Testis (tissue), 3 donors: ENCODE results near the gene TRAPPC11. TPM values are rescaled to one million over a fixed set of nuclear protein-coding genes. Genes with fewer than 3 reads are reported as not detected.
"Not testable (repeated sequence)": the region's sequence is repeated elsewhere in the genome, so short reads cannot be mapped to it uniquely, and the experiment has no call there.

Experiments used
- DNase-seq: peaks from one replicate; pipeline ENCODE4 v3.0.0-alpha.2; 2019
- H3K27ac ChIP-seq, 2 donors: fragments of 200-600 bp; sonication (generic); one replicate each; pipeline ENCODE4 v1.5.1; 2019
- H3K27me3 ChIP-seq: fragments of 200-600 bp; sonication (generic); one replicate; pipeline ENCODE4 v1.5.1; 2019
- H3K36me3 ChIP-seq: fragments of 200-600 bp; sonication (generic); one replicate; pipeline ENCODE4 v1.5.1; 2017; ENCODE audit warnings: low read depth; ENCODE audit errors: missing control alignments
- H3K4me1 ChIP-seq: fragments of 200-600 bp; sonication (generic); one replicate; pipeline ENCODE4 v1.5.1; 2019
- H3K4me3 ChIP-seq, 2 donors: fragments of 200-600 bp; sonication (generic); one replicate each; pipeline ENCODE4 v1.5.1; 2017 to 2019
- H3K9me3 ChIP-seq: fragments of 200-600 bp; sonication (generic); one replicate; pipeline ENCODE4 v1.5.1; 2017
- POLR2A ChIP-seq: fragments of 450-650 bp; IDR thresholded peaks from one replicate; pipeline ENCODE4 v1.6.1; 2017; ENCODE audit warnings: antibody characterized with exemption, mild to moderate bottlenecking, moderate library complexity
- WGBS, 2 donors: methylation state at CpG; one replicate each; pipeline ENCODE4 v1.1.5; 2018; 5-methylcytosine and 5-hydroxymethylcytosine counted together
- intact Hi-C: fragments of 100-400 bp; cut with DNase I; formaldehyde crosslinking; loops from one replicate; pipeline ENCODE4 v1.15.1; 2023; ENCODE audit warnings: low total_unique reads
- polyA plus RNA-seq: library from polyadenylated mRNA; stranded (reverse); fragments of 350-450 nt; fragmentation: Illumina TruSeq; extraction: RNeasy Lipid Tissue Mini Kit (QIAGEN cat#74804); gene quantifications from one replicate; pipeline ENCODE4 v1.2.3, GENCODE V29; 2014; ENCODE audit warnings: low read depth, low replicate concordance; ENCODE audit not compliant: insufficient read depth
- total RNA-seq, 2 donors: library from RNA; depleted of rRNA; stranded (reverse); fragments of >200 nt; gene quantifications; one replicate each; pipeline ENCODE4 v1.2.3, GENCODE V29; 2016
- TF ChIP-seq, protein P1 (sequence below), 3 experiments: fragments of 450-650 bp in 2 of 3; fragments of 200-600 bp in 1 of 3; sonication (generic) in 1 of 3; IDR thresholded peaks; one replicate each; pipeline ENCODE4 v1.5.1; 2016 to 2019; ENCODE audit warnings: antibody characterized with exemption in 3 of 3, mild to moderate bottlenecking in 2 of 3, moderate library complexity in 1 of 3

Gene TRAPPC11
- total and polyA plus RNA-seq, 3 donors from 2014 or later, result 31.2 to 81.6 (median 65.2) TPM

DNA sequence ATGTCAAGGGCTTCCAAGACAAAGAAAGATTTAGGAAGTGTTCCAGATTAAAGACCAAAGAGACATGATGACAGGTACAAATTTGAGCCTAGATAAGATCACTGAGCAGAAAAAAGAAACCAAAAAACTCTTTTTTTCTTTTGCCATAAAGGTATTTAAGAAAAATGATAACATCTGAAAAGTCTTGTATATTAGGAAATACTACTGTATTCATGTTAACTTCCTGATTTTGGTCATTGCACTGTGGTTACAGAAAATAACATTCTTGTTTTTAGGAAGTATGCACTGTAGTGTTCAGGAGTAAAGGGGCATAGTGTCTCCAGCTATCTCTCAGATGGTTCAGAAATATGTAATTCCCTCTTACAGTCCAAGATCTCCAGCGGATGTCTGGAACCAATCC, 37.2 kb upstream of the TRAPPC11 start:
- DNase-seq, result no peak
- WGBS, 2 donors, result 38 to 73% methylated on average over 1 of the region's 1 CpG
- no peak for TF ChIP-seq POLR2A
- TF ChIP-seq, protein P1, sequence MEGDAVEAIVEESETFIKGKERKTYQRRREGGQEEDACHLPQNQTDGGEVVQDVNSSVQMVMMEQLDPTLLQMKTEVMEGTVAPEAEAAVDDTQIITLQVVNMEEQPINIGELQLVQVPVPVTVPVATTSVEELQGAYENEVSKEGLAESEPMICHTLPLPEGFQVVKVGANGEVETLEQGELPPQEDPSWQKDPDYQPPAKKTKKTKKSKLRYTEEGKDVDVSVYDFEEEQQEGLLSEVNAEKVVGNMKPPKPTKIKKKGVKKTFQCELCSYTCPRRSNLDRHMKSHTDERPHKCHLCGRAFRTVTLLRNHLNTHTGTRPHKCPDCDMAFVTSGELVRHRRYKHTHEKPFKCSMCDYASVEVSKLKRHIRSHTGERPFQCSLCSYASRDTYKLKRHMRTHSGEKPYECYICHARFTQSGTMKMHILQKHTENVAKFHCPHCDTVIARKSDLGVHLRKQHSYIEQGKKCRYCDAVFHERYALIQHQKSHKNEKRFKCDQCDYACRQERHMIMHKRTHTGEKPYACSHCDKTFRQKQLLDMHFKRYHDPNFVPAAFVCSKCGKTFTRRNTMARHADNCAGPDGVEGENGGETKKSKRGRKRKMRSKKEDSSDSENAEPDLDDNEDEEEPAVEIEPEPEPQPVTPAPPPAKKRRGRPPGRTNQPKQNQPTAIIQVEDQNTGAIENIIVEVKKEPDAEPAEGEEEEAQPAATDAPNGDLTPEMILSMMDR (IDR thresholded peaks at IDR 0.05), result no peak
- no peaks in the 10 kb centered on the region for H3K36me3 ChIP-seq
- intact Hi-C loops, result no loop called here
- no peaks in the 10 kb centered on the region for H3K27me3 ChIP-seq
- H3K4me3 ChIP-seq, result no peak overlapping the region
- no peak overlapping the region for H3K27ac ChIP-seq
- H3K4me1 ChIP-seq, result peaks cover 32% of the 10 kb centered on the region
- H3K9me3 ChIP-seq, result no peaks in the 10 kb centered on the region

DNA sequence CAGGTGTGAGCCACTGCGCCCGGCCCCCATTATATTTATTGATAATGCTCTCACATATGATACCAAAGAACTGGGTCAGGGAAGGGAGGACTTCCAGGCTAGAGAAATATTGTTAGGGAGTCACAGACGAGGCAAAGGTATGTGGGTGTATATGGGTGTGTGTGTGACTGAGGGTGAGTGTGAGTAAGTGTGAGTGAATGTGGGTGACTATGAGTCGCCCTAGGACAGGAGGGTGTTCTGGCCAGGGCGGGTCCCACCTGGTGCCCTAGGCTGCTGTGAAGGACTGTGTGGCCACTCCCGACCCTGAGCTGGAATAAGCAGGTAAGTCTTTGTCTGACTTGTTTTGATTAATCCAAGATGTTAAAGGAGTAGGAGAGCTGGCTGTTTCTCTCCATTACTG, 34.5 kb upstream of the TRAPPC11 start:
- H3K27ac ChIP-seq, result no peak overlapping the region
- peak; percentile 6 for DNase-seq
- no peaks in the 10 kb centered on the region for H3K27me3 ChIP-seq
- peaks cover 18% of the 10 kb centered on the region for H3K4me1 ChIP-seq
- no peak for TF ChIP-seq POLR2A
- TF ChIP-seq, protein P1 (IDR thresholded peaks at IDR 0.05), result no peak
- H3K4me3 ChIP-seq, result no peak overlapping the region
- H3K36me3 ChIP-seq, result no peaks in the 10 kb centered on the region
- intact Hi-C loops, result no loop called here
- H3K9me3 ChIP-seq, result no peaks in the 10 kb centered on the region
- 91 to 93% methylated on average over 6 of the region's 6 CpGs for WGBS, 2 donors

DNA sequence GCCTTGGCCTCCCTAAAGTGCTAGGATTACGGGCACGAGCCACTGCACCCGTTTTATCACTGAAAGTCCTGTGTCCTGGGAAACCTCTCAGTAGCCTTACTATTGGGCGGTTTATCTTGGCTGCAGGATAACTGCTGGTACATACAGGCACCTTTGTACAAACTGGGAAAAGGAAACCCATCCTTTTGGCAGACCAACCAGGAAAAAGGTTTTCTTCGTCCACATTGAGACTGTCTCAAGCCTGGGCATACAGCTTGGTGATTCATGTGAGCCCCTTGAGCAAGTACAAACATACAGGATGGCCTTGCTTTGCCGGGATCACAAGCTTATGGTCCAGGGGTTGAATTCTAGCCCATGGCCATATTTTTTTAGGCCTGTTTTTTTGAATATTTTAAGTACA, 32.9 kb upstream of the TRAPPC11 start:
- no peaks in the 10 kb centered on the region for H3K9me3 ChIP-seq
- DNase-seq, result peak; percentile 10
- TF ChIP-seq POLR2A, result no peak
- TF ChIP-seq, protein P1 (IDR thresholded peaks at IDR 0.05), result no peak
- WGBS, 2 donors, result 71 to 82% methylated on average over 6 of the region's 6 CpGs
- intact Hi-C loops, result no loop called here
- no peak overlapping the region for H3K27ac ChIP-seq
- H3K4me3 ChIP-seq, result no peak overlapping the region
- H3K36me3 ChIP-seq, result no peaks in the 10 kb centered on the region
- no peaks in the 10 kb centered on the region for H3K27me3 ChIP-seq
- peaks cover 9% of the 10 kb centered on the region for H3K4me1 ChIP-seq

DNA sequence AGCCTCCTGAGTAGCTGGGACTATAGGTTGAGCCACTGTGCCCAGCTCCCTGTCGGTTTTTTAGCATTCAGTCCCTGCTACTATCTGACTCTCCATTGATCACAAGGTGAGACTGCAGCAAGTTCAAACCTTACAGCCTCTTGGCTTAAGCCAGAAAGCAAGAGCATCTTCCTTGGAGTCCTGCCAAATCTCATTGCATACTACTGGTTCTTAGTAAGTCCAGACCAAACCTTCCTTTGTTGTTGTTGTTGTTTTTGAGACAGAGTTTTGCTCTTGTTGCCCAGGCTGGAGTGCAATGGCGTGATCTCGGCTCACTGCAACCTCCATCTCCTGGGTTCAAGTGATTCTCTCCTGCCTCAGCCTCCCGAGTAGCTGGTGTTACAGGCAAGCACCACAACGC, 31.8 kb upstream of the TRAPPC11 start:
- H3K4me3 ChIP-seq, H3K9me3 ChIP-seq, intact Hi-C loops, H3K27me3 ChIP-seq, DNase-seq, H3K4me1 ChIP-seq, H3K36me3 ChIP-seq, H3K27ac ChIP-seq: not testable (repeated sequence)
- 94 to 95% methylated on average over 5 of the region's 5 CpGs for WGBS, 2 donors

DNA sequence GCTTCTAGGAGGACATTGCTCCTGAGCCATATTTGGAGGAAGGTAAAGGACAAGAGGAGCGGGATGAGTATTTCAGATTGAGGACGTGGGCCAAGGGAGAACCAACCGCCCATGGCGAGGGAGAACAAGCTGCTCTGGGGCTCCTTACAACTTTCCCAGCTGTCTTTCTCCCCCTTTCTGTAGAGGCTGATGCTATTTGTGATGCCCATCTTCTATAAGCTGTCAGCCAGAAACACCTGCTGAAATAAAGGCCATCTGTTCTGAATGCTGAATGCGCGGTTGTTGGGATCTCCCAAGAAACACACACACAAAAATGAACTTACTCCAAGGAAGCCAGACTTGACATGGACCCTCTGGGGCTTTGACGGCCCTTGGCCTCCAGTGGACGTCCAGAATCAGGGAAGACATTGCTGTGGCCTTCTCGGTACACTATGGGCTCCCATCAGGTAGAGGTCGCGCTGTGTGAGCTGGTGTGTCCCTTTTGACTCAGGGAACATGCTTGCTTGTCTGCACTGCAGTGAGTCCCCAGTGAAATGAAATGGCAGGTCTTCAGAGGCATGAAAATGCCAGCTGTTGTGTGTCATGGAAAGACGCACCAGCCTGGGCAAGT, 31.0 kb upstream of the TRAPPC11 start:
- no peaks in the 10 kb centered on the region for H3K9me3 ChIP-seq
- DNase-seq, result peak; percentile 2
- no peaks in the 10 kb centered on the region for H3K27me3 ChIP-seq
- intact Hi-C loops, result no loop called here
- 78 to 88% methylated on average over 9 to 12 of the region's 12 CpGs for WGBS, 2 donors
- no peaks in the 10 kb centered on the region for H3K36me3 ChIP-seq
- H3K4me3 ChIP-seq, result no peak overlapping the region
- no peak overlapping the region for H3K27ac ChIP-seq
- TF ChIP-seq, protein P1 (IDR thresholded peaks at IDR 0.05), result no peak
- TF ChIP-seq POLR2A, result no peak
- peaks cover 6% of the 10 kb centered on the region for H3K4me1 ChIP-seq
